Epidermal melanocyte (primary cell): ENCODE data around the gene SLAMF9.

Experiments
- DNase-seq: peaks from one replicate; pipeline ENCODE4 v3.0.0; 2011; ENCODE audit warnings: low spot score; ENCODE audit not compliant: insufficient read length

Gene SLAMF9

GRCh38 chr1:159934136-159935039 is 19.6 kb downstream of the SLAMF9 start:
- DNase-seq, result no peak

GRCh38 chr1:159933347-159933746 is 20.7 kb downstream of the SLAMF9 start:
- DNase-seq, result no peak

DNA sequence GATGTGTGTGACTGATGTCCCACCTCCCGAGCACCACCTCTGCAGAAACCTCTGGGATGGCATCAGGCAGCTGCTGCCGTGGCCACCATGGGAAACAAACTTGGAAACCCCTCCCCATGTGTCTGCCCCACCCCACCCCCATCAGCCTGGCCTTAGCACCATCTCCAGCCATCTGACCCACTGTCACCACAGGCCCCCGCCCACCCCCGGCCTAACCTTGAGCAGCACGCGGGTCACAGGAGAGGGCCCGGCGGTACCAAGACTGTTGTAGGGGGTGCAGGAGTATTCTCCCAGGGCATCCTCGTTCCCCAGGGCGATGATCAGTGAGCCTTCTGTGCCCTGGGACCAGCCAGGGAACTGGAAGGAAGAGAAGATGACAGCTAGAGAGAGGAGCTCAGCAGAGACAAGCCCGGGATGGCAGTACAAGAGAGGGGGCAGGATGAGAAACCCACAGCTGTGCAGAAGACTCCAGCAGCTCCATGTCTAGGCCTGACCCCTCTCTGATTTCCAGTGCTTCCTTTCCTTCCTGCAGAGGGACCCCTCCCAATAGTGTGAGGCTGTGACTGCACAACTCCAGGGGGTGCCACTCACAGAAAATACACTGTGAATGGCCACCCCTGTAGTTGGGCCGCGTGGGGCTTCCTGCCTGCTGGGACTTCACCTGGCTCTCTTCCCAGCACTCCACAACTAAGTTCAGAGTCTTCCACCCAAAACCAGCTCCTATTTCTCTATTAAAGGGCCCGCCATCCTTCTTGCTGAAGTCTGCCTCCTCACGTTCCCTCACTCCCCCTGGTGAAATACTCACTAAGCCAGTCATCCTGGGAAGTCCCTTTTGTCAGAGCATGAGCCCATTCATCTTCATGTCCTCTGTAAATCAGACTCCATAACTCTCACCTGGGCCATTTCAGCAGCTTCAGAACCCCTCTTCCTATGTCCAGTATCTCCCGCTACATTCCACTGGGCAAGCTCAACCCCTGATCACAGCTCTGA is 21.4 kb downstream of the SLAMF9 start:
- DNase-seq, result no peak

- no peak for DNase-seq
These were observed 22.3 kb downstream of the SLAMF9 start for GRCh38 chr1:159931795-159932173.

GRCh38 chr1:159931101-159931794 is 22.8 kb downstream of the SLAMF9 start:
- DNase-seq, result no peak

GRCh38 chr1:159930634-159931033 is 23.4 kb downstream of the SLAMF9 start:
- DNase-seq, result no peak

DNA sequence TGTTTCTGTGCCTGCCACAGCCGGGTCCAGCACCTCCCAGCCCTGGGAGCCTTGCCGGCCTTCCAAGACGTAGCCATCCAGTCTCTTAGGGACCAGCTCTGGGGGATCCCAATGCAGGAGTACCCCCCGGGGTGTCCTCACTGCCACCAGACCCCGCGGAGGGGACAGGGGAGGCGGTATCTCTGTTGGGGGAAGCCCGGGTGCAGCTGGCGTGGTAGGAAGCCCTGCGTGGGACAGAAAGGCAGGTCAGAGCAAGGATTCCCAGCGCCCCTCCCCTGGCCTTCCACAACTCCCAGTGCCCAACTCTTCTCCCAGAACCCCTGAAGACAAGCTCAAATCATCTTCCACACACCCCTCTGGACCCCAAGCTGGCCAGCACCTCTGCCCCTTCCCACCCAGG is 23.8 kb downstream of the SLAMF9 start:
- no peak for DNase-seq

DNA sequence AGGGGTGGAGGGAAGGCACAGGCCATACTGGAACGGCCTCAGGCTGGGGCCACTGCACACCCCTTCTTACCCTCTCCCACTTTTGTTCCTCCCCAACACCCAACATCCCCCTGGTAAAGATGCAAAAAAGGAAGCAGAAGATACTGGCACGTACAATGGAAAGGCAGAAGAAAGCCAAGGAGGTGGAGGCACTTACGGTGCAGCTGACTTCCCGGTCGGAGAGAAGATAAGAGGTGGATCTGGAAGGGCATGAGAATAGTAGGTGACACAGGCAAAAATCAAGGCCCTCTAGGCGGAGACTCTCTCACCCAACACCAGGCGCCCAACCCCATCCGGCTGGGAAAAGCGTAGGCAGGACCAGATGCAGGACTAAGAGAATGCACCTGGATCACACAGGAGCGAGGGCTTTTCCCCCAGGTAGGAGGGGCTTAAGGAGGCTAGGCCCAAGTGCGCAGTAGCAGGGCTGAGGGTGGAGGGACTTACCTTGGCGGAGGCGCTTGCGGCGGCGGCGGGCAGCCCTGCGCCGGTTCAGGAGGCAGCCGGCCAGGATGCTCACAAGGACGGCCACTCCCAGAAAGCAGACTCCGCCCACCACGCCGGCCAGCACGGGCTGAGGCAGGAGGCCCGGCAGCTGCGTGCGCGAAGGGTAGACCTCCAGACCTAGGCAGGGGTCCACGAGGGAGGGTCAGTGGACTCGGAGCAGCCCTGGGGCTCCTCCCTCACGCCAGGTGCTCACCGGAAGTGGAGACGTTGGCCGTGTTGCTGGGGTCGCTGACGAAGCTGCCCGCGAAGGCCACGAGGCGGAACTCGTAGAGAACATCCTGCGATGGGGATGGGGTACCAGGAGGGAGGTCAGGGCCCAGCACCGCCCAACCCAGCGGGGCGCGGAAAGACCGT is 24.6 kb downstream of the SLAMF9 start:
- DNase-seq, result no peak

DNA sequence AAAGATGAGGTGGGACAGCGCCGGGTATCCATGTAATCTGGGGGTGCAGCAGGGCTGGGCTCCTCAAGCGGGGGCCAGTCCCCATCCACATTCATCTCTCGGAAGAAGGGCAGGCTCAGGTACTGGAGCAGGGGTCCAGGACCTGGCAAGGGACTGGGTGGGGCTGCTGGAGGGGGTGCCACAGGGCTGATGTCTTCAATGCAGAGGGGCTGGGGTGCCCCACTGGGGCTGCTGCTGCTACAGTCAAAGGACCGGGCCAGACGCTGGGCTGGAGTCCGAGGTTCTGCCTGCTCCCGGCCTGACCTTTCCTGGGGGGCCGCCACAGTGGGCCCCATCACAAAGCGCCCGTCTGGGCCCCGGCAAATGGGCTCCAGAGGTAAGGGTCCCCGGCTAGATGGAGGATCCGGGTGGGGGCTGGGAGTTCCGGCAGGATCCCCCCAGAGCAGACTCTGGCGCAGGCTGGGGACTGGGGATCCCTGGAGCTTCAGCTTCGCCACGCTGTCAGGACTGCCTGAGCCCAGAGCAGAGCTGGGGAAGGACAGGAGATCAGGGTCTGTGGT is 25.5 kb downstream of the SLAMF9 start:
- DNase-seq, result no peak

DNA sequence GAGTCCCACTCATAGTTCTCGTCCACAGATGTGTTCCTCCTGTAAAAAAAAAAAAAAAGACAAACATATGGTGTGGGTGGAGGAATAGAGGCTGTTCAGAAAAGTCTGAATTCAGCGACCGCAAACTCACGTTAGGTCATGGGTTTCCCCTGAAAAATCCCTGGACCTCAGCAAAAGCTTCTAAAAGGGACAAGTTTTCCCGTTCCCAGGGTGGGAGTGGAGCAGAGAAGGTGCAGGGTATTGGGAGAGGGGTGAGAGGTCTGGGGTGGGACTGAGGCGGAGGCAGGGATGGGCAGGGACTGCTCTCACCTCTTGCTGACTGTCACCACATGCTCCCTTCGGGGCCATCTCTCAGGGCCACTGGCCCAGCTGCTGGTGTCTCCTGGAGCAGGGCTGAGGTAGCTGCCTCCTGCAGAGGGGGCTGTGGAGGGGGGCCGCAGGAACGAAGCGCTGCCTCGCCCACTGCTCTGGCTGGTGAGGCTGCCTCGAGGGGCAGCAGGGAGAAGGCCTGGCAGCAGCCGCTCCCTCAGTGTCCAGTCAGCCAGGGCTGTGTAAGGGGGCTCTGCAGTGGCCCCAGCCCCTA is 26.1 kb downstream of the SLAMF9 start:
- no peak for DNase-seq

GRCh38 chr1:159927211-159927848 is 26.7 kb downstream of the SLAMF9 start:
- no peak for DNase-seq

GRCh38 chr1:159925719-159926078 is 28.3 kb downstream of the SLAMF9 start:
- DNase-seq, result no peak

- peak; percentile 99 for DNase-seq
These were observed 29.0 kb downstream of the SLAMF9 start, which contains the start of gene TAGLN2 for GRCh38 chr1:159924791-159925718. Gene TAGLN2, minus strand, starts transcription at chr1:159925507. Its CDS starts 4,998 bp downstream, at chr1:159920509.

DNA sequence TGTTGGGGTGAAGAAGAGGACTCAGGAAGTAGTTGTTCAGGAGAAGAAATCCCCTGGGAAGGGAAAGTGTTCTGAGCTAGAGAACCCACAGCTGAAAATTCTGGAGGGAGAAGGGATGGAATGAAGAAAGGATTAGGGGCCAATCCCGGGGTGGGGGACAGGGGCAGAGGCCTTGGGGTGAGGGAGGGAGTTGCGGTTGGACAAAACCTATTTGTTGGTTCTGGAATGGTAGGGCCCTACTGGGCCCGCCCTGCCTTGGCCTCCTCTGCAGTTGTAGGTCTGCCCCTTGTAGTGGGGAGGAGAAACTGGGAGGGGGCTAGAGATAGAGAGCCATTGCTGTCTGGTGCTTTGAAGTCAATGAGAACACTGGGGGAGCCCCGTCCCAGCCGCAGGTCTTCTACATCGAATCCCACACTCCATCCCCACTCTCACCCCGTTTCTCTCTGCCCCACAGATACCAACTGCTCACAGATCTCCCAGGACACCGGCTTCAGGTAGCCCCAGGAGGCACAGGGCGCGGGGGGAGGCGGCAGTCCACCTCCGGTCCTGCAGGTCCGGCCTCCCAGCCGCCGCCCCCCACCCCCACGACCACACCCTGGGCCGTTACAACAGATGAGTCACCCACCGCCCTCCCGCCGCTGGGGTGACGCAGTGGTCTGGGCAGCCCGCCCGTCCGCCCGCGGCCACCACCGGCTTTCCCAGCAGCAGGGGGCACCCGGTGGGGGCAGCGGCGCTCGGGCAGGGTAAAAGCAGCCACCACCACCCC is 29.8 kb downstream of the SLAMF9 start:
- peak; percentile 81 for DNase-seq

DNA sequence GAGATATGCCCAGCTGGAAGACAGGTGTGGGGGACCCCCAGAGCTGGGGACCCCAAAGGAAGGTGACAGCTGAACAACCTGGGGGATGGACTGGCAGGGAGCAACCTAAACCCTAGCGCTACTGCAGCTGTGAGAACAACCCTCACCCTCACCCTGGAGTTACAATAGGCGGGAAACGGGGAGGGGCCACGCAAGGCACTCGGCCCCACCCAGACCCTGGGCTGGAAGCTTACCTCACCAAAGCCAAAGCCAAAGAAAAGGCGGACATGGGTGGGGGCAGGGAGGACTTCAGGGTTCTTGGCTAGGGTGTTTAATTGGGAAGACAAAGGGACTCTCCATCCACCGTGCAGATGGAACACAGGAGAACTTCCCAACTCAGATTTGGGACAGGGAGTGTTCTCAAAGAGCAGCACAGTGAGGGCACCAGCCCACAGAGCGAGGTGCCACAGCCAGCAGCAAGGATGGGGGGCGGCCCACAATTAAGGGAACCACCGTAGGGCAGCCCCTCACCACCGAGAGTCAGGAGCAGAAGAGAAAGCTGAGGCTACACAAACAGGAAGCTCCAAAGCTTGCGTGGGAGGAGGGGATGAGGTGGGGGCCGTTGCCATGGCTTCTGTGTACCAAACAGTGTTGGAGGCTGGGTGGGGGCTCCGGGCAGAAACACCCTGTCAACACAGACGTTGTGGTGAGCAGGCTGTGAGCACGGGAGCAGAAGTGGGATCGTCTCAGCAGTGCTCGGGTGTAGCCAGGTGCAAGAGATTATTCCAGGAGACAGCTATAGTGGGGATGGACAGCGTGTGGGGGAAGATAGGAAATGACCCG is 30.6 kb downstream of the SLAMF9 start:
- DNase-seq, result no peak

- no peak for DNase-seq
These were observed 31.4 kb downstream of the SLAMF9 start for GRCh38 chr1:159922511-159923202.
